Gastrocnemius medialis (tissue), 4 donors: ENCODE measurements around the gene HEXB.
"Not testable (repeated sequence)": the region's sequence is repeated elsewhere in the genome, so short reads cannot be mapped to it uniquely, and the experiment has no call there.

Experiments
- POLR2A ChIP-seq, 2 donors: fragments of 450-650 bp; IDR thresholded peaks; one replicate each; pipeline ENCODE4 v1.6.1; 2017; ENCODE audit warnings: antibody characterized with exemption in 2 of 2, mild to moderate bottlenecking in 2 of 2, moderate library complexity in 2 of 2
- TF ChIP-seq, protein P1 (sequence below), 5 experiments: fragments of 450-650 bp in 3 of 5; fragments of 200-600 bp in 2 of 5; sonication (generic) in 2 of 5; IDR thresholded peaks in 4 of 5; conservative IDR thresholded peaks in 1 of 5; 1 replicate in 4 of 5; 2 replicates in 1 of 5; pipeline ENCODE4 v1.5.1; 2016 to 2019; ENCODE audit warnings: antibody characterized with exemption in 5 of 5, mild to moderate bottlenecking in 3 of 5, moderate library complexity in 3 of 5

DNA sequence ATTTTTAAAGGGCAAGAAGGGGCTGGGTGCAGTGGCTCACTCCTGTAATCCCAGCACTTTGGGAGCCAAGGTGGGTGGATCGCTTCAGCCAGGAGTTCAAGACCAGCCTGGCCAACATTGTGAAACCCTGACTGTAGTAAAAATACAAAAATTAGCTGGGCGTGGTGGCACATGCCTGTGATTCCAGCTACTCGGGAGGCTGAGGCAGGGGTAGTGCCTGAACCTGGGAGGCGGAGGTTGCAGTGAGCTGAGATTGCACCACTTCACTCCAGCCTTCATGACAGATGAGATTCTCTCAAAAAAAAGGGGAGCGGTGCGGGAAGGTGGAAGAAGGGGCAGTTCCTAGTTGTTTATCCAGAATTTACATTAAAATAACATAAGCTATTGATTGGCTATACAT lies 8.6 kb upstream of the HEXB start:
- TF ChIP-seq, protein P1, sequence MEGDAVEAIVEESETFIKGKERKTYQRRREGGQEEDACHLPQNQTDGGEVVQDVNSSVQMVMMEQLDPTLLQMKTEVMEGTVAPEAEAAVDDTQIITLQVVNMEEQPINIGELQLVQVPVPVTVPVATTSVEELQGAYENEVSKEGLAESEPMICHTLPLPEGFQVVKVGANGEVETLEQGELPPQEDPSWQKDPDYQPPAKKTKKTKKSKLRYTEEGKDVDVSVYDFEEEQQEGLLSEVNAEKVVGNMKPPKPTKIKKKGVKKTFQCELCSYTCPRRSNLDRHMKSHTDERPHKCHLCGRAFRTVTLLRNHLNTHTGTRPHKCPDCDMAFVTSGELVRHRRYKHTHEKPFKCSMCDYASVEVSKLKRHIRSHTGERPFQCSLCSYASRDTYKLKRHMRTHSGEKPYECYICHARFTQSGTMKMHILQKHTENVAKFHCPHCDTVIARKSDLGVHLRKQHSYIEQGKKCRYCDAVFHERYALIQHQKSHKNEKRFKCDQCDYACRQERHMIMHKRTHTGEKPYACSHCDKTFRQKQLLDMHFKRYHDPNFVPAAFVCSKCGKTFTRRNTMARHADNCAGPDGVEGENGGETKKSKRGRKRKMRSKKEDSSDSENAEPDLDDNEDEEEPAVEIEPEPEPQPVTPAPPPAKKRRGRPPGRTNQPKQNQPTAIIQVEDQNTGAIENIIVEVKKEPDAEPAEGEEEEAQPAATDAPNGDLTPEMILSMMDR (IDR thresholded peaks at IDR 0.05 in 4 of 5, conservative IDR thresholded peaks at IDR 0.05 in 1 of 5) = not testable (repeated sequence)
- not testable (repeated sequence) for TF ChIP-seq POLR2A (IDR thresholded peaks at IDR 0.05)
